Vagina (tissue), 2 donors: ENCODE data around the gene PTDSS2. TPM values are rescaled to one million over a fixed set of nuclear protein-coding genes. Genes with fewer than 3 reads are reported as not detected.
A peak's percentile ranks its signal among the peaks of the same experiment; 100 is the strongest.
"Not testable (repeated sequence)": the region's sequence is repeated elsewhere in the genome, so short reads cannot be mapped to it uniquely, and the experiment has no call there.

Source experiments
- DNase-seq, 2 donors: peaks; one replicate each; pipeline ENCODE4 v3.0.0-alpha.2; 2017; ENCODE audit errors: extremely low spot score in 2 of 2
- H3K27ac ChIP-seq: fragments of 200-600 bp; sonication (generic); one replicate; pipeline ENCODE4 v1.5.1; 2019
- H3K27me3 ChIP-seq: fragments of 200-600 bp; sonication (generic); one replicate; pipeline ENCODE4 v1.5.1; 2019
- H3K36me3 ChIP-seq, 2 donors: fragments of 200-600 bp; sonication (generic); one replicate each; pipeline ENCODE4 v1.5.1; 2017 to 2019
- H3K4me1 ChIP-seq: fragments of 200-600 bp; sonication (generic); one replicate; pipeline ENCODE4 v1.5.1; 2019
- H3K4me3 ChIP-seq, 2 donors: fragments of 200-600 bp; sonication (generic); 1 replicate in 1 of 2; 2 replicates in 1 of 2; pipeline ENCODE4 v1.5.1; 2016 to 2019
- H3K9me3 ChIP-seq: fragments of 200-600 bp; sonication (generic); one replicate; pipeline ENCODE4 v1.5.1; 2019
- CTCF ChIP-seq, 3 experiments: fragments of 450-650 bp in 2 of 3; fragments of 200-600 bp in 1 of 3; sonication (generic) in 1 of 3; IDR thresholded peaks; one replicate each; pipeline ENCODE4 v1.5.1; 2017 to 2019; ENCODE audit warnings: antibody characterized with exemption in 3 of 3, mild to moderate bottlenecking in 2 of 3, moderate library complexity in 2 of 3
- POLR2A ChIP-seq, 2 donors: fragments of 450-650 bp; IDR thresholded peaks; one replicate each; pipeline ENCODE4 v1.6.1; 2017; ENCODE audit warnings: antibody characterized with exemption in 2 of 2, mild to moderate bottlenecking in 2 of 2, moderate library complexity in 2 of 2
- POLR2AphosphoS5 ChIP-seq, 2 donors: sonication (generic); formaldehyde crosslinking; IDR thresholded peaks; one replicate each; pipeline ENCODE4 v1.9.0; 2017; ENCODE audit warnings: antibody characterized with exemption in 2 of 2, mild to moderate bottlenecking in 2 of 2, low read depth in 1 of 2; ENCODE audit not compliant: insufficient read depth in 1 of 2
- intact Hi-C: fragments of 100-400 bp; cut with DNase I; formaldehyde crosslinking; loops from one replicate; pipeline ENCODE4 v1.15.1; 2023
- total RNA-seq: library from RNA; depleted of rRNA; stranded (reverse); fragments of >200 nt; gene quantifications from one replicate; pipeline ENCODE4 v1.2.3, GENCODE V29; 2016

The PTDSS2 gene
- 36.1 TPM for total RNA-seq

GRCh38 chr11:449889-450808 lies at the start of gene PTDSS2:
Gene PTDSS2, plus strand, starts transcription at chr11:450279. Its CDS starts 177 bp downstream, at chr11:450456.
- intact Hi-C loops = loop anchor here (5.0 to 10.0 kb wide), 2 partner anchors 52 to 195 kb away; no protein-coding TSS in a partner anchor
- H3K9me3 ChIP-seq = no peaks in the 10 kb centered on the region
- peak within 1 kb of the TSS; percentile 83 for H3K27ac ChIP-seq
- H3K4me1 ChIP-seq = peaks cover 35% of the 10 kb centered on the region
- H3K36me3 ChIP-seq = peaks cover 0 to 14% of the 10 kb centered on the region in 2 donors
- peak within 1 kb of the TSS; percentile 71 to 97 for H3K4me3 ChIP-seq
- DNase-seq = peak in 1 of 2 donors; percentile 94
- no peaks in the 10 kb centered on the region for H3K27me3 ChIP-seq
- peak; percentile 90 to 94 for TF ChIP-seq POLR2AphosphoS5 (IDR thresholded peaks at IDR 0.05; ENCODE audit: insufficient read depth in 1 of 2, low read depth in 1 of 2)
- TF ChIP-seq CTCF (IDR thresholded peaks at IDR 0.05) = peak in 1 of 3 experiments; percentile 45
- peak in 1 of 2 donors; percentile 72 for TF ChIP-seq POLR2A (IDR thresholded peaks at IDR 0.05)

GRCh38 chr11:401196-401595 lies 48.9 kb upstream of the PTDSS2 start:
- H3K27ac ChIP-seq, intact Hi-C loops, DNase-seq, H3K4me3 ChIP-seq, H3K27me3 ChIP-seq, H3K9me3 ChIP-seq: not testable (repeated sequence)
- H3K4me1 ChIP-seq = peaks cover 40% of the 10 kb centered on the region
- peaks cover 0 to 16% of the 10 kb centered on the region in 2 donors for H3K36me3 ChIP-seq

- H3K36me3 ChIP-seq = peaks cover 0 to 16% of the 10 kb centered on the region in 2 donors
- DNase-seq = no peak
- intact Hi-C loops = no loop called here
Measured at GRCh38 chr11:403021-403760, 46.9 kb upstream of the PTDSS2 start.

GRCh38 chr11:403761-404431 lies 46.2 kb upstream of the PTDSS2 start:
- no peaks in the 10 kb centered on the region for H3K9me3 ChIP-seq
- no peak overlapping the region for H3K4me3 ChIP-seq
- TF ChIP-seq POLR2AphosphoS5 (IDR thresholded peaks at IDR 0.05; ENCODE audit: insufficient read depth in 1 of 2, low read depth in 1 of 2) (no peak), POLR2A (IDR thresholded peaks at IDR 0.05) (no peak), CTCF (IDR thresholded peaks at IDR 0.05) (no peak)
- H3K36me3 ChIP-seq = peaks cover 0 to 16% of the 10 kb centered on the region in 2 donors
- peaks cover 31% of the 10 kb centered on the region for H3K4me1 ChIP-seq
- H3K27me3 ChIP-seq = no peaks in the 10 kb centered on the region
- H3K27ac ChIP-seq = no peak overlapping the region
- intact Hi-C loops = no loop called here
- DNase-seq = no peak

More at GRCh38 chr11:403021-403760, 46.9 kb upstream of the PTDSS2 start:
- Histone ChIP-seq H3K27me3 (no peaks in the 10 kb centered on the region), H3K9me3 (no peaks in the 10 kb centered on the region), H3K4me1 (peaks cover 31% of the 10 kb centered on the region), H3K27ac (no peak overlapping the region), H3K4me3 (no peak overlapping the region)
- TF ChIP-seq CTCF (IDR thresholded peaks at IDR 0.05) = no peak
- TF ChIP-seq POLR2A (IDR thresholded peaks at IDR 0.05) = no peak
- no peak for TF ChIP-seq POLR2AphosphoS5 (IDR thresholded peaks at IDR 0.05; ENCODE audit: insufficient read depth in 1 of 2, low read depth in 1 of 2)
